Astrocyte (in vitro differentiated cells and primary cell): ENCODE measurements around the gene DBI.

ENCODE experiments used
- CTCF ChIP-seq: IDR thresholded peaks from 2 replicates; pipeline ENCODE4 v1.5.1; 2011; ENCODE audit warnings: low read depth, mild to moderate bottlenecking, inconsistent platforms, low read length, moderate library complexity; ENCODE audit not compliant: insufficient read depth
- EZH2 ChIP-seq: IDR thresholded peaks from 2 replicates; pipeline ENCODE4 v1.6.1; 2012; ENCODE audit warnings: mild to moderate bottlenecking, low read length, inconsistent platforms; ENCODE audit not compliant: insufficient read depth

- no peak for TF ChIP-seq CTCF
- TF ChIP-seq EZH2, result no peak
Observed at GRCh38 chr2:119402645-119403560, 36.1 kb downstream of the DBI start.
